ENCODE data around the gene MRAS.

GRCh38 chr3:138314751-138315150, 33.6 kb upstream of the MRAS start:
- TF ChIP-seq CTCF (IDR thresholded peaks at IDR 0.05) (no peak), POLR2A (IDR thresholded peaks at IDR 0.05) (no peak)
